Lower lobe of right lung (tissue), 2 donors: ENCODE results near the gene EPHB3. TPM values are rescaled to one million over a fixed set of nuclear protein-coding genes. Genes with fewer than 3 reads are reported as not detected.

ENCODE experiments used
- ATAC-seq, 2 donors: fragments of 200-7000 bp; cut with Tn5 transposase; one replicate each; pipeline ENCODE4 v1.9.1; 2020 to 2022; ENCODE audit warnings: mild to moderate bottlenecking in 2 of 2, moderate library complexity in 2 of 2
- DNase-seq: peaks from one replicate; pipeline ENCODE4 v3.0.0-alpha.2; 2020
- H3K27ac ChIP-seq: fragments of 200-600 bp; one replicate; pipeline ENCODE4 v1.8.0; 2022
- H3K27me3 ChIP-seq: fragments of 200-600 bp; one replicate; pipeline ENCODE4 v1.8.0; 2022; ENCODE audit warnings: low read depth
- H3K36me3 ChIP-seq: fragments of 200-600 bp; one replicate; pipeline ENCODE4 v1.8.0; 2022; ENCODE audit warnings: mild to moderate bottlenecking
- H3K4me1 ChIP-seq: fragments of 200-600 bp; one replicate; pipeline ENCODE4 v1.8.0; 2022
- H3K4me3 ChIP-seq: fragments of 200-600 bp; one replicate; pipeline ENCODE4 v1.8.0; 2022; ENCODE audit warnings: mild to moderate bottlenecking
- H3K9me3 ChIP-seq: fragments of 200-600 bp; one replicate; pipeline ENCODE4 v1.8.0; 2022
- CTCF ChIP-seq: fragments of 200-600 bp; IDR thresholded peaks from one replicate; pipeline ENCODE4 v1.8.0; 2022; ENCODE audit warnings: antibody characterized with exemption, mild to moderate bottlenecking
- intact Hi-C: fragments of 100-400 bp; cut with DNase I; formaldehyde crosslinking; loops from one replicate; pipeline ENCODE4 v1.11.0; 2022
- total RNA-seq: library from RNA; stranded (reverse); fragmentation: NEBNext Ultra II Directional; extraction: Animal tissue kit (Norgen Biotek cat#: 25700); gene quantifications from one replicate; pipeline ENCODE4 v1.2.1, GENCODE V29; 2021
- donor health status: DM: no; HTN: yes; CAD: no; lungs with severe emphysema.

EPHB3 gene
- total RNA-seq, 1 donor from 2014 or later: 4.9 TPM

- H3K27ac ChIP-seq: no peak overlapping the region
- TF ChIP-seq CTCF: no peak
- no peak for ATAC-seq
- no peaks in the 10 kb centered on the region for H3K9me3 ChIP-seq
- H3K4me1 ChIP-seq: peaks cover 4% of the 10 kb centered on the region
- H3K27me3 ChIP-seq: peaks cover 5% of the 10 kb centered on the region
- no peaks in the 10 kb centered on the region for H3K36me3 ChIP-seq
- no peak overlapping the region for H3K4me3 ChIP-seq
- no peak for DNase-seq
- intact Hi-C loops: no loop called here
Measured at GRCh38 chr3:184596233-184596632, 34.6 kb downstream of the EPHB3 start.

- ATAC-seq (no peak), DNase-seq (peak; percentile 14)
- Histone ChIP-seq H3K4me1 (peaks cover 11% of the 10 kb centered on the region), H3K4me3 (no peak overlapping the region), H3K36me3 (no peaks in the 10 kb centered on the region), H3K27me3 (peaks cover 13% of the 10 kb centered on the region), H3K9me3 (no peaks in the 10 kb centered on the region), H3K27ac (no peak overlapping the region)
- TF ChIP-seq CTCF: no peak
- intact Hi-C loops: no loop called here
Measured at GRCh38 chr3:184596886-184597575, 35.4 kb downstream of the EPHB3 start.

DNA sequence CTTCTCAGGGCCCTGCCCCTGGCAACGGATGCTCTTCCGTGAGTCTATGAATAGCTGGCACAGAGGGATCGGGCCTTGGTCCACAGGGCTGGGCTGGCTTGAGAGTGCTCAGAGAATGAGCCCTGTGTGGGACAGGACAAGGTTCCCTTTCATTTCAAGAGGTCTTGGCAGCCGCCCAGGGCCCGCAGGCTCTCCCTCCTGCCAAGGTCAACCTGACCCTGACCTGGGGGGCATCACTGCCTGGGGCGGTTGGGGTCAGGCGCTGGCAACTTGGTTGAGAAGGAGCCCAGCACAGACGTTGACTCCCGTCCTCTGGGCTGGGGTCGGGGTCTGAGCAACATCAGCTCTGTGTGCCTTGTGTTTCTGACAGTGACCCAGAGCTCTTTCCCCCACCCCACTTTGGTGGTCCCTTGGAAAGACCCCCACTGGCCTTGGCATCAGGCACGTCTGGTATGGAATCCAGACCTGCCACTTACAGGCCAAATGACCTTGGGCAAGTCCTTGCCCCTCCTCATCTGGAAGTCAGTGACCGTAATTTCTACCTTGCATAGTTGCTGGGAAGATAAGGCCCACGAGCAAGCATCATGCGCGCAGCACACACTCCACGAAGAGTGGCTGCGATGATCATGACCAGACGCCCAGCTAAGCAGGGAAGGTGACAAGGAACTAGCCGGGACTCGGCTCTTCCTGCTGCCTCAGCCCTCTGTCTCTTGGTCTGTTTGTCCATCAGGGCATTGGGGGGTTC, 36.4 kb downstream of the EPHB3 start:
- TF ChIP-seq CTCF: no peak
- no peak for ATAC-seq
- no peak overlapping the region for H3K27ac ChIP-seq
- no peaks in the 10 kb centered on the region for H3K9me3 ChIP-seq
- H3K4me3 ChIP-seq: no peak overlapping the region
- H3K27me3 ChIP-seq: peaks cover 23% of the 10 kb centered on the region
- intact Hi-C loops: no loop called here
- peaks cover 14% of the 10 kb centered on the region for H3K4me1 ChIP-seq
- DNase-seq: peak; percentile 34
- no peaks in the 10 kb centered on the region for H3K36me3 ChIP-seq

DNA sequence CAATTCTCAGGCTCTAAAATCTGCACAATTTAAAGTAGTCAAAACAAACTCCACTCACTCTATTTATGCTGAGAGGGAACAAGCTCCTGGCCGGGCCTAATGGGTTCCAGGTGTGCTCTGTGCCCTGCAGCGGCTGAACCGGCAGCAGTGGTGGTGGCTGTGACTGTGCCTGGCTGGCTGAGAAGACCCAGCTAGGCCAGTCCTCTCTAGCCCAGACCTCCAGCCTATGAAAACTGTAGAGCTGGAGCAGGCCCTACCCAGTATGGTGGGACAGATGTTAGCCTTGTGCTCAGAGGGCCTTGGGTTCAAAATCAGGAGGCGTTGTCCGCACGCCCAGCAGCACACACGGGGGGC, 37.0 kb downstream of the EPHB3 start:
- peaks cover 28% of the 10 kb centered on the region for H3K27me3 ChIP-seq
- no peak overlapping the region for H3K4me3 ChIP-seq
- TF ChIP-seq CTCF: no peak
- no peaks in the 10 kb centered on the region for H3K36me3 ChIP-seq
- no peaks in the 10 kb centered on the region for H3K9me3 ChIP-seq
- intact Hi-C loops: no loop called here
- DNase-seq (no peak), ATAC-seq (no peak)
- H3K4me1 ChIP-seq: peaks cover 16% of the 10 kb centered on the region
- H3K27ac ChIP-seq: no peak overlapping the region

- H3K9me3 ChIP-seq: no peaks in the 10 kb centered on the region
- peaks cover 34% of the 10 kb centered on the region for H3K27me3 ChIP-seq
- H3K27ac ChIP-seq: no peak overlapping the region
- H3K36me3 ChIP-seq: no peaks in the 10 kb centered on the region
- peaks cover 22% of the 10 kb centered on the region for H3K4me1 ChIP-seq
- no peak overlapping the region for H3K4me3 ChIP-seq
- intact Hi-C loops: no loop called here
- no peak for ATAC-seq
- TF ChIP-seq CTCF: no peak
- no peak for DNase-seq
Measured at GRCh38 chr3:184599143-184599542, 37.6 kb downstream of the EPHB3 start.
